Liver (tissue), 3 donors: Measurements from ENCODE around the gene LGR5.

Source experiments
- EGR1 ChIP-seq, 2 donors: IDR thresholded peaks; 2 replicates each; pipeline ENCODE4 v1.6.1; 2016 to 2018; ENCODE audit warnings: antibody characterized with exemption in 2 of 2, low read depth in 2 of 2
- GABPA ChIP-seq, 2 donors: IDR thresholded peaks in 1 of 2; conservative IDR thresholded peaks in 1 of 2; 2 replicates each; pipeline ENCODE4 v1.6.1; 2016; ENCODE audit warnings: antibody characterized with exemption in 2 of 2, mild to moderate bottlenecking in 1 of 2, moderate library complexity in 1 of 2
- HNF4A ChIP-seq, 2 donors: conservative IDR thresholded peaks; 2 replicates each; pipeline ENCODE4 v1.6.1; 2016; ENCODE audit warnings: antibody characterized with exemption in 2 of 2, mild to moderate bottlenecking in 2 of 2
- JUND ChIP-seq, 2 donors: IDR thresholded peaks; 2 replicates each; pipeline ENCODE4 v1.6.1; 2016; ENCODE audit warnings: antibody characterized with exemption in 2 of 2
- MAX ChIP-seq: IDR thresholded peaks from 2 replicates; pipeline ENCODE4 v1.6.1; 2016; ENCODE audit warnings: antibody characterized with exemption
- RAD21 ChIP-seq, 2 donors: IDR thresholded peaks; 2 replicates each; pipeline ENCODE4 v1.6.1; 2016; ENCODE audit warnings: antibody characterized with exemption in 2 of 2, mild to moderate bottlenecking in 2 of 2
- SP1 ChIP-seq: IDR thresholded peaks from 2 replicates; pipeline ENCODE4 v1.6.1; 2018; ENCODE audit warnings: antibody characterized with exemption, mild to moderate bottlenecking
- TAF1 ChIP-seq: conservative IDR thresholded peaks from 2 replicates; pipeline ENCODE4 v1.6.1; 2016; ENCODE audit warnings: antibody characterized with exemption, mild to moderate bottlenecking
- ZBTB33 ChIP-seq: IDR thresholded peaks from 2 replicates; pipeline ENCODE4 v1.6.1; 2016; ENCODE audit warnings: antibody characterized with exemption
- TF ChIP-seq, protein P1 (sequence below): fragments of 150-350 bp; IDR thresholded peaks from 2 replicates; pipeline ENCODE4 v1.5.1; 2017; ENCODE audit warnings: improper control_type of control experiment, low read depth, low read length; ENCODE audit not compliant: missing input control
- donor health status: healthy.
- donor health status: healthy.

DNA sequence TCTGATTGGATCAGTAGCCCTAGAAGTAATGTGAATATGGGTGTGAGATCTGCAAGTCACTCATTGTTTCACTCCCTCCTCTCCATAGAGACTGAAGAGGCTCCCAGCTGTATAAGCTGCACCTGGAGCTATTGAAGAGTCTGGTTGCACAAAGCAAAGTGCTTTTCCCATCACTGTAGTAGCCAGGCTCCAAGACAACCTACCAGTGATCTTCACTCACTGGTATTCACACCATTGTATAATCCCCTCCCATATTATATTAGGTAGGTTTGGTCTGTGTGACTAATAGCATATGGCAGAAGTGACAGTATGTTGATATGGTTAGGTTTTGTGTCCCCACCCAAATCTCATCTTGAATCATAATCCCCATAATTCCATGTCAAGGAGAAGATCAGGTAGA is 159.6 kb downstream of the LGR5 start:
- TF ChIP-seq, protein P1, sequence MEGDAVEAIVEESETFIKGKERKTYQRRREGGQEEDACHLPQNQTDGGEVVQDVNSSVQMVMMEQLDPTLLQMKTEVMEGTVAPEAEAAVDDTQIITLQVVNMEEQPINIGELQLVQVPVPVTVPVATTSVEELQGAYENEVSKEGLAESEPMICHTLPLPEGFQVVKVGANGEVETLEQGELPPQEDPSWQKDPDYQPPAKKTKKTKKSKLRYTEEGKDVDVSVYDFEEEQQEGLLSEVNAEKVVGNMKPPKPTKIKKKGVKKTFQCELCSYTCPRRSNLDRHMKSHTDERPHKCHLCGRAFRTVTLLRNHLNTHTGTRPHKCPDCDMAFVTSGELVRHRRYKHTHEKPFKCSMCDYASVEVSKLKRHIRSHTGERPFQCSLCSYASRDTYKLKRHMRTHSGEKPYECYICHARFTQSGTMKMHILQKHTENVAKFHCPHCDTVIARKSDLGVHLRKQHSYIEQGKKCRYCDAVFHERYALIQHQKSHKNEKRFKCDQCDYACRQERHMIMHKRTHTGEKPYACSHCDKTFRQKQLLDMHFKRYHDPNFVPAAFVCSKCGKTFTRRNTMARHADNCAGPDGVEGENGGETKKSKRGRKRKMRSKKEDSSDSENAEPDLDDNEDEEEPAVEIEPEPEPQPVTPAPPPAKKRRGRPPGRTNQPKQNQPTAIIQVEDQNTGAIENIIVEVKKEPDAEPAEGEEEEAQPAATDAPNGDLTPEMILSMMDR, result no peak
- TF ChIP-seq GABPA (IDR thresholded peaks at IDR 0.05 in 1 of 2, conservative IDR thresholded peaks at IDR 0.05 in 1 of 2), result no peak
- TF ChIP-seq JUND (IDR thresholded peaks at IDR 0.05), result no peak
- TF ChIP-seq HNF4A (conservative IDR thresholded peaks at IDR 0.05), result no peak
- no peak for TF ChIP-seq MAX
- TF ChIP-seq RAD21 (IDR thresholded peaks at IDR 0.05), result no peak
- TF ChIP-seq EGR1 (IDR thresholded peaks at IDR 0.05; ENCODE audit: low read depth in 2 of 2), result no peak
- TF ChIP-seq SP1, result no peak
- no peak for TF ChIP-seq TAF1
- TF ChIP-seq ZBTB33, result no peak
